IMR-90 (cell line): ENCODE measurements around the gene NUDT8. TPM values are rescaled to one million over a fixed set of nuclear protein-coding genes. Genes with fewer than 3 reads are reported as not detected.

ENCODE experiments used
- ATAC-seq: fragments of 200-7000 bp; cut with Tn5 transposase; 2 replicates; pipeline ENCODE4 v1.9.1; 2020; ENCODE audit warnings: low read depth, mild to moderate bottlenecking, moderate library complexity
- BruUV-seq: library from RNA; stranded (reverse); fragments of 400-500 nt; replicated peaks from 2 replicates; lab custom pipeline; 2021; lab: Mats Ljungman, UMichigan
- CTCF ChIA-PET: fragments of 300-600 bp; formaldehyde crosslinking; extraction: SDS; loops from one replicate; lab custom pipeline; 2021; ENCODE audit warnings: antibody characterized with exemption; lab: Yijun Ruan, JAX
- POLR2A ChIA-PET: fragments of 300-600 bp; sonication (Branson Sonifier 250); formaldehyde crosslinking; loops from one replicate; lab custom pipeline; 2022; ENCODE audit warnings: antibody characterized with exemption; ENCODE audit not compliant: unreplicated experiment; lab: Charles Lee
- DNase-seq: peaks from one replicate; pipeline ENCODE4 v3.0.0; 2013
- H2AFZ ChIP-seq: replicated peaks from 2 replicates; pipeline ENCODE3; 2013; ENCODE audit warnings: low read length, mild to moderate bottlenecking; ENCODE audit not compliant: poor library complexity
- H2AK5ac ChIP-seq: 2 replicates; pipeline ENCODE4 v1.6.1; 2013; ENCODE audit warnings: low read depth, low read length, inconsistent platforms
- H2AK9ac ChIP-seq: replicated peaks from 2 replicates; pipeline ENCODE3; 2013; ENCODE audit warnings: mild to moderate bottlenecking, low read depth, low read length, moderate library complexity; ENCODE audit not compliant: poor library complexity
- H2BK120ac ChIP-seq: 2 replicates; pipeline ENCODE4 v1.6.1; 2013; ENCODE audit warnings: low read depth, low read length, inconsistent platforms
- H2BK15ac ChIP-seq: 3 replicates; pipeline ENCODE4 v1.6.1; 2013; ENCODE audit warnings: low read depth, low read length, inconsistent platforms
- H2BK20ac ChIP-seq: 2 replicates; pipeline ENCODE4 v1.6.1; 2013; ENCODE audit warnings: low read depth, mild to moderate bottlenecking, inconsistent platforms, low read length, moderate library complexity
- H2BK5ac ChIP-seq: 2 replicates; pipeline ENCODE4 v1.6.1; 2013; ENCODE audit warnings: mild to moderate bottlenecking, low read depth, low read length, inconsistent platforms; ENCODE audit not compliant: poor library complexity, severe bottlenecking
- H3K14ac ChIP-seq: replicated peaks from 2 replicates; pipeline ENCODE4 v1.6.1; 2013; ENCODE audit warnings: low read depth, low read length, inconsistent platforms
- H3K18ac ChIP-seq: 2 replicates; pipeline ENCODE4 v1.6.1; 2013; ENCODE audit warnings: low read depth, low read length, control low read depth
- H3K23ac ChIP-seq: 2 replicates; pipeline ENCODE4 v1.6.1; 2013; ENCODE audit warnings: low read depth, low read length, inconsistent platforms
- H3K27ac ChIP-seq: 2 replicates; pipeline ENCODE4 v1.5.1; 2013; ENCODE audit warnings: mild to moderate bottlenecking, control low read depth, low read length; ENCODE audit not compliant: insufficient read depth
- H3K27me3 ChIP-seq: 2 replicates; pipeline ENCODE4 v1.6.1; 2013; ENCODE audit warnings: low read length; ENCODE audit not compliant: control insufficient read depth, insufficient read depth
- H3K36me3 ChIP-seq: 2 replicates; pipeline ENCODE4 v1.6.1; 2013; ENCODE audit warnings: low read length, mixed read lengths; ENCODE audit not compliant: control insufficient read depth, insufficient read depth
- H3K4ac ChIP-seq: 2 replicates; pipeline ENCODE4 v1.6.1; 2013; ENCODE audit warnings: low read depth, low read length, inconsistent platforms
- H3K4me1 ChIP-seq: 2 replicates; pipeline ENCODE4 v1.6.1; 2013; ENCODE audit warnings: low read length, mixed read lengths; ENCODE audit not compliant: control insufficient read depth, insufficient read depth
- H3K4me2 ChIP-seq: 2 replicates; pipeline ENCODE4 v1.6.1; 2013; ENCODE audit warnings: low read depth, mild to moderate bottlenecking, control low read depth, low read length, moderate library complexity
- H3K4me3 ChIP-seq: 2 replicates; pipeline ENCODE4 v1.5.1; 2013; ENCODE audit warnings: low read depth, mild to moderate bottlenecking, control low read depth, low read length, moderate library complexity; ENCODE audit not compliant: insufficient read depth
- H3K56ac ChIP-seq: 2 replicates; pipeline ENCODE4 v1.6.1; 2013; ENCODE audit warnings: low read length, inconsistent platforms; ENCODE audit not compliant: insufficient read depth; ENCODE audit errors: extremely low read depth
- H3K79me1 ChIP-seq, 2 experiments: 2 replicates each; pipeline ENCODE4 v1.6.1; 2013; ENCODE audit warnings: low read length in 2 of 2, inconsistent platforms in 1 of 2, low read depth in 1 of 2
- H3K9ac ChIP-seq: 2 replicates; pipeline ENCODE4 v1.6.1; 2013; ENCODE audit warnings: low read depth, low read length, control low read depth
- H3K9me1 ChIP-seq: 2 replicates; pipeline ENCODE4 v1.6.1; 2013; ENCODE audit warnings: low read length, inconsistent platforms; ENCODE audit not compliant: insufficient read depth
- H3K9me3 ChIP-seq: 2 replicates; pipeline ENCODE4 v1.6.1; 2013; ENCODE audit warnings: low read length; ENCODE audit not compliant: control insufficient read depth, insufficient read depth
- H4K20me1 ChIP-seq: 2 replicates; pipeline ENCODE4 v1.6.1; 2013; ENCODE audit warnings: low read length, inconsistent platforms; ENCODE audit not compliant: insufficient read depth
- H4K5ac ChIP-seq: 2 replicates; pipeline ENCODE4 v1.6.1; 2013; ENCODE audit warnings: mild to moderate bottlenecking, low read depth, low read length, control low read depth
- H4K8ac ChIP-seq, 2 experiments: 2 replicates each; pipeline ENCODE4 v1.6.1; 2013; ENCODE audit warnings: low read depth in 2 of 2, low read length in 2 of 2, control low read depth in 1 of 2, inconsistent platforms in 1 of 2
- H4K91ac ChIP-seq: 2 replicates; pipeline ENCODE4 v1.6.1; 2013; ENCODE audit warnings: low read depth, low read length, inconsistent platforms; ENCODE audit not compliant: insufficient read depth
- BHLHE40 ChIP-seq: fragments of 150-350 bp; IDR thresholded peaks from 2 replicates; pipeline ENCODE4 v1.6.1; 2016; ENCODE audit warnings: mild to moderate bottlenecking, low read depth, low read length
- ELK1 ChIP-seq: fragments of 150-350 bp; IDR thresholded peaks from 2 replicates; pipeline ENCODE4 v1.6.1; 2016; ENCODE audit warnings: low read depth, mild to moderate bottlenecking, low read length, moderate library complexity, borderline replicate concordance
- FOS ChIP-seq: fragments of 150-350 bp; IDR thresholded peaks from 2 replicates; pipeline ENCODE4 v1.6.1; 2016; ENCODE audit warnings: low read depth, low read length
- MAFK ChIP-seq: IDR thresholded peaks from 2 replicates; pipeline ENCODE4 v1.6.1; 2012; ENCODE audit warnings: low read depth, low read length, improper control_type of control experiment
- MAZ ChIP-seq: IDR thresholded peaks from 2 replicates; pipeline ENCODE4 v1.6.1; 2012; ENCODE audit warnings: low read depth, mild to moderate bottlenecking, low read length, improper control_type of control experiment, moderate library complexity, borderline replicate concordance
- MXI1 ChIP-seq: IDR thresholded peaks from 2 replicates; pipeline ENCODE4 v1.6.1; 2012; ENCODE audit warnings: low read depth, mild to moderate bottlenecking, low read length, moderate library complexity, borderline replicate concordance
- POLR2A ChIP-seq: IDR thresholded peaks from 2 replicates; pipeline ENCODE4 v1.6.1; 2012; ENCODE audit warnings: mild to moderate bottlenecking, low read depth, low read length
- RCOR1 ChIP-seq: IDR thresholded peaks from 2 replicates; pipeline ENCODE4 v1.6.1; 2012; ENCODE audit warnings: mild to moderate bottlenecking, low read length, improper control_type of control experiment; ENCODE audit not compliant: insufficient replicate concordance
- SMC3 ChIP-seq: fragments of 150-350 bp; IDR thresholded peaks from 2 replicates; pipeline ENCODE4 v1.6.1; 2016; ENCODE audit warnings: low read depth, mild to moderate bottlenecking, antibody characterized with exemption, low read length, moderate library complexity
- WGBS, 2 experiments: methylation state at CpG; one replicate each; pipeline versions ENCODE4 v1.1.5 to v1.1.7; 2013; ENCODE audit warnings: missing lambda C conversion rate in 2 of 2; ENCODE audit not compliant: insufficient read length in 1 of 2; ENCODE audit errors: extremely low coverage in 2 of 2; 5-methylcytosine and 5-hydroxymethylcytosine counted together
- dilution Hi-C: fragments of 300-500 bp; cut with HindIII; formaldehyde crosslinking; loops from one replicate; pipeline ENCODE4 v1.14.3; 2018; ENCODE audit warnings: low sequenced_read_pairs; ENCODE audit not compliant: unreplicated experiment
- in situ Hi-C: fragments of 300-500 bp; cut with MboI; formaldehyde crosslinking; loops from 3 replicates; pipeline ENCODE4 v1.14.3; 2019; ENCODE audit warnings: low sequenced_read_pairs, inconsistent platforms, mixed read lengths
- intact Hi-C: fragments of 100-400 bp; cut with micrococcal nuclease; formaldehyde crosslinking; loops from 2 replicates; pipeline ENCODE4 v1.10.0; 2022
- polyA plus RNA-seq, 3 experiments: library from polyadenylated mRNA; depleted of rRNA; stranded (reverse); fragments of >200 nt; gene quantifications; 2 replicates each; pipeline ENCODE4 v1.2.3, GENCODE V29; 2012; ENCODE audit warnings: low replicate concordance in 1 of 3
- total RNA-seq: library from RNA; depleted of rRNA; stranded (reverse); fragments of >200 nt; gene quantifications from 2 replicates; pipeline ENCODE4 v1.2.3, GENCODE V29; 2012

The NUDT8 gene
- total and polyA plus RNA-seq, 2 of the 4 experiments (the other 2 are of a cell fraction), result 1.4 to 2.5 TPM

GRCh38 chr11:67670316-67671210 lies 40.8 kb upstream of the NUDT8 start:
- no peak overlapping the region for H2AK5ac ChIP-seq
- no peak for DNase-seq
- no peak overlapping the region for H2AK9ac ChIP-seq
- H2BK120ac ChIP-seq, result no peak overlapping the region
- H3K9me3 ChIP-seq, result no peaks in the 10 kb centered on the region
- H2BK5ac ChIP-seq, result no peak overlapping the region
- no peaks in the 10 kb centered on the region for H3K4me1 ChIP-seq
- H3K27ac ChIP-seq, result no peak overlapping the region
- no peak overlapping the region for H2BK15ac ChIP-seq
- no peak overlapping the region for H3K23ac ChIP-seq
- no peak overlapping the region for H2BK20ac ChIP-seq
- no peaks in the 10 kb centered on the region for H4K20me1 ChIP-seq
- in situ Hi-C loops (no loop called here), intact Hi-C loops (no loop called here), dilution Hi-C loops (no loop called here)
- ATAC-seq, result no peak
- H3K14ac ChIP-seq, result no peak overlapping the region
- H3K4ac ChIP-seq, result no peak overlapping the region
- BruUV-seq, result no TSS peak
- POLR2A ChIA-PET, result no interaction called here
- TF ChIP-seq FOS, result no peak
- TF ChIP-seq SMC3, result no peak
- TF ChIP-seq MAFK, result no peak
- no peak for TF ChIP-seq BHLHE40
- no peak for TF ChIP-seq POLR2A
- TF ChIP-seq MAZ, result no peak
- no peak for TF ChIP-seq ELK1
- no peak for TF ChIP-seq RCOR1
- no peak for TF ChIP-seq MXI1
- H3K27me3 ChIP-seq, result peaks cover 16% of the 10 kb centered on the region
- no peak overlapping the region for H4K8ac ChIP-seq
- no peaks in the 10 kb centered on the region for H3K9me1 ChIP-seq
- no peak overlapping the region for H3K4me2 ChIP-seq
- no peak overlapping the region for H2AFZ ChIP-seq
- H3K4me3 ChIP-seq, result no peak overlapping the region
- H4K5ac ChIP-seq, result no peak overlapping the region
- H3K79me1 ChIP-seq, result no peaks in the 10 kb centered on the region
- WGBS, 2 experiments, result 67% methylated on average over 13 of the region's 23 CpGs; no CpG with 5 or more reads in 1 of the 2 experiments
- no peaks in the 10 kb centered on the region for H3K36me3 ChIP-seq
- H3K18ac ChIP-seq, result no peak overlapping the region
- H3K9ac ChIP-seq, result no peak overlapping the region
- no peak overlapping the region for H3K56ac ChIP-seq
- CTCF ChIA-PET, result interaction anchor here (0.7 kb wide), 1 partner anchor 43 kb away, joined by 5 read pairs; no protein-coding TSS in a partner anchor
- H4K91ac ChIP-seq, result no peak overlapping the region
